ENCODE measurements around the gene PLXND1. TPM values are rescaled to one million over a fixed set of nuclear protein-coding genes. Genes with fewer than 3 reads are reported as not detected.

Gene PLXND1
- total RNA-seq, 1 experiment from 2014 or later, result 47.3 TPM

DNA sequence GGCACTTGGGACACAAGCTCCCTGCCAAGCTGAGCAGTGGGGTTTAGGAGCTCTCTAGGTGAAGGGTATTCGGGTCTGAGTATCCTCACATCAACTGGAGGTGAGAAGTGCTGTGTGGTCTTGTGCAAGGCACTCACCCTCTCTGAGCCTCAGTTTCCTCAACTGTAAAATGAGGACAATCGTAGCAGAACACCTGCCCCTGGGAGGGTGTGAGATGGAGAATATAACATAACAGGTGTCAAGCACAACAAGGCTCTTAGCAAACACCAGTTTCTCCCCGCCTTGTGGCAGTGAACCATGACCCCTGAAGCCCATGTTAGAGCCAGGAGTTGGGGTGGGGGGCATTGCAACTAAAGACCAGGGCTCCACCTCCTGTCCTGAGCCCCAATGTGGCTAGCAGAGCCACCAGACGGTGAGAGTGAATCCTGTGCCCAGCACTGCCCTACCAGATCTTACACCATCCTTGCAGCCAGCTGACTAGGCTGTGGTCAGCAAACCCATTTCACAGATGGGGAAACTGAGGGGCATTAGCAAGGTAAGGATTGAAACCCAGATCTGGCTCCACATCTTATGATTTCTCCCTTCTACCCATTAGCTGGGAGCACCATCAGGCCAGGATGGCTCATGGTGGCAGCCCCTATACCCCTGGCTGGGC, 2.6 kb upstream of the PLXND1 start:
- Histone ChIP-seq H3K36me3 (ENCODE audit: control insufficient read depth in 1 of 2, insufficient read depth in 2 of 2, low read length in 2 of 2) (no peaks in the 10 kb centered on the region), H3K27me3 (ENCODE audit: insufficient read depth, low read length) (no peaks in the 10 kb centered on the region), H3K4me3 (replicated peaks in 1 of 2; ENCODE audit: low read depth in 1 of 2, low read length in 2 of 2) (no peak overlapping the region), H3K9ac (ENCODE audit: low read length) (no peak overlapping the region), H3K27ac (ENCODE audit: low read depth, low read length) (no peak overlapping the region), H3K9me3 (ENCODE audit: control insufficient read depth in 1 of 2, insufficient read depth in 1 of 2, low read depth in 1 of 2, low read length in 2 of 2) (no peaks in the 10 kb centered on the region), H3K9me2 (ENCODE audit: insufficient read depth) (no peaks in the 10 kb centered on the region), H2AFZ (ENCODE audit: low read depth, low read length, poor library complexity, severe bottlenecking) (no peak overlapping the region), H3K4me2 (ENCODE audit: low read length) (no peak overlapping the region), H4K20me1 (ENCODE audit: insufficient read depth) (no peaks in the 10 kb centered on the region), H3K4me1 (ENCODE audit: control insufficient read depth in 1 of 2, insufficient read depth in 2 of 2, low read length in 2 of 2) (peaks cover 5 to 51% of the 10 kb centered on the region in 2 experiments; a peak in 3 of 4 replicates), H3K79me2 (ENCODE audit: insufficient read depth, low read length) (peaks cover 15% of the 10 kb centered on the region; the same call in 1 of the 2 replicates)
- RAD21 ChIA-PET (ENCODE audit: low non-redundant PET in 1 of 2, low total read pairs in 2 of 2, uncharacterized antibody in 2 of 2, unreplicated experiment in 2 of 2), result interaction anchor here in 1 of 2 experiments (0.8 kb wide), 1 partner anchor 226 kb away, joined by 3 read pairs; no protein-coding TSS in a partner anchor
- DNase-seq (ENCODE audit: low read depth, low spot score) (no peak), ATAC-seq (no peak)
- intact Hi-C loops (cut with micrococcal nuclease), result loop anchor here (5.0 kb wide), 1 partner anchor 117 kb away; no protein-coding TSS in a partner anchor
- BruUV-seq (replicated peaks), result no TSS peak
- TF ChIP-seq CEBPB (IDR thresholded peaks at IDR 0.05; ENCODE audit: low read depth) (no peak), ELF1 (IDR thresholded peaks at IDR 0.05; ENCODE audit: borderline replicate concordance, low read depth) (no peak), ZNF274 (IDR thresholded peaks at IDR 0.05; ENCODE audit: low read depth, low read length) (no peak), CBX3 (IDR thresholded peaks at IDR 0.05; ENCODE audit: low read depth) (no peak)
- POLR2A ChIA-PET, result no interaction called here
- CTCF ChIA-PET, result interaction anchor here (1.0 kb wide), 1 partner anchor 119 kb away, joined by 3 read pairs; no protein-coding TSS in a partner anchor

DNA sequence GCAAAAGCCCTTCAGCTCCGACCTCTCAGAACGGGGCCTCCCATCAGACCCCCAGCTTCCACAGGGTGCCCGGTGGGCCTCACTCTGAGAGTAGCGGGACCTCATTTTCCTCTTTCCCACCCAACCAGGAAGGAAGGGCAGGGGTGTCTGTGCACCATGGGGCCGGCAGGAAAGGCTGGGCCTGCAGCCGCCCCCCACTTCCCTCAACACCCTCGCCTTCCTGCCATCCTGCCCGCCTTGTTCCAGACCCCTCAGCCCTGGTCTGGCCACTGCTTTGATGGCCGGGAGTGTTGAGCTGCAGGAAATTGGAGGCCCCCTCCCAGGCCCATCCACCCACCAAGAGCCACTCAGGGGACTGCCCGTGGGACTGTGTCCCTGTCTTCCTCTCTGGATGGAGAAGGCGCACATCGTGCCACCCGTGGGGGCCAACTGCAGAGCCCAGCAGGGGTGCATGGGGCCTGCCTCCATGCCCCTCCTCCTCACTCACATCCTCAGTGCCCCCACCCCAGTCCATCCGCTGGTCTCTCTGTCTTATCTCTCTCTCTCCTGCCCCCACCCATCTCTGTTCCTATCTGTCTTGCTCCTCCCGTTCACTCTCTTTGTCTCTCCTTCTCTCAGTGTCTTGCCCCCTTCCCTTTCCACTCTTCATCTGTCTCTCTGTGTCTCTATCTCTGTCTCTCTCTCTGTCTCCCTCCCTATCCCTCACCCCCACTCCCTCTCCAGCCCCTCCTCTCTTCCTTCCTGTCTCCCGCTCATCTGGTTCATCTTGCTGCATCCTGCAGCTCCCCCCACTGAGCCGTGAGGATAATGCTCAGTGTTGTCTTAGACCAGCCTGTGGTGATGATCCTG, 1.8 kb upstream of the PLXND1 start:
- Histone ChIP-seq H3K4me3 (replicated peaks in 1 of 2; ENCODE audit: low read depth in 1 of 2, low read length in 2 of 2) (no peak overlapping the region), H2AFZ (ENCODE audit: low read depth, low read length, poor library complexity, severe bottlenecking) (no peak overlapping the region), H3K9ac (ENCODE audit: low read length) (no peak overlapping the region), H3K9me2 (ENCODE audit: insufficient read depth) (no peaks in the 10 kb centered on the region), H3K4me1 (ENCODE audit: control insufficient read depth in 1 of 2, insufficient read depth in 2 of 2, low read length in 2 of 2) (peaks cover 10 to 59% of the 10 kb centered on the region in 2 experiments), H3K27ac (ENCODE audit: low read depth, low read length) (no peak overlapping the region), H3K36me3 (ENCODE audit: control insufficient read depth in 1 of 2, insufficient read depth in 2 of 2, low read length in 2 of 2) (no peaks in the 10 kb centered on the region), H3K4me2 (ENCODE audit: low read length) (no peak overlapping the region), H3K79me2 (ENCODE audit: insufficient read depth, low read length) (peaks cover 22% of the 10 kb centered on the region; the same call in 1 of the 2 replicates), H4K20me1 (ENCODE audit: insufficient read depth) (no peaks in the 10 kb centered on the region), H3K9me3 (ENCODE audit: control insufficient read depth in 1 of 2, insufficient read depth in 1 of 2, low read depth in 1 of 2, low read length in 2 of 2) (no peaks in the 10 kb centered on the region), H3K27me3 (ENCODE audit: insufficient read depth, low read length) (no peaks in the 10 kb centered on the region)
- ChIA-PET POLR2A (no interaction called here), RAD21 (ENCODE audit: low non-redundant PET in 1 of 2, low total read pairs in 2 of 2, uncharacterized antibody in 2 of 2, unreplicated experiment in 2 of 2) (interaction anchor here in 1 of 2 experiments (0.8 kb wide), 1 partner anchor 225 kb away, joined by 3 read pairs; no protein-coding TSS in a partner anchor), CTCF (interaction anchor here (1.0 kb wide), 1 partner anchor 118 kb away, joined by 3 read pairs; no protein-coding TSS in a partner anchor)
- DNase-seq (ENCODE audit: low read depth, low spot score), result no peak
- peak; percentile 30 for ATAC-seq
- intact Hi-C loops (cut with micrococcal nuclease), result loop anchor here (5.0 kb wide), 1 partner anchor 116 kb away; no protein-coding TSS in a partner anchor
- no TSS peak for BruUV-seq (replicated peaks)
- TF ChIP-seq EGR1 (IDR thresholded peaks at IDR 0.05; ENCODE audit: low read depth), result no peak
- TF ChIP-seq TCF7L2 (IDR thresholded peaks at IDR 0.05; ENCODE audit: borderline replicate concordance, extremely low read depth, insufficient read depth, insufficient read length), result no peak
- TF ChIP-seq, protein P1, sequence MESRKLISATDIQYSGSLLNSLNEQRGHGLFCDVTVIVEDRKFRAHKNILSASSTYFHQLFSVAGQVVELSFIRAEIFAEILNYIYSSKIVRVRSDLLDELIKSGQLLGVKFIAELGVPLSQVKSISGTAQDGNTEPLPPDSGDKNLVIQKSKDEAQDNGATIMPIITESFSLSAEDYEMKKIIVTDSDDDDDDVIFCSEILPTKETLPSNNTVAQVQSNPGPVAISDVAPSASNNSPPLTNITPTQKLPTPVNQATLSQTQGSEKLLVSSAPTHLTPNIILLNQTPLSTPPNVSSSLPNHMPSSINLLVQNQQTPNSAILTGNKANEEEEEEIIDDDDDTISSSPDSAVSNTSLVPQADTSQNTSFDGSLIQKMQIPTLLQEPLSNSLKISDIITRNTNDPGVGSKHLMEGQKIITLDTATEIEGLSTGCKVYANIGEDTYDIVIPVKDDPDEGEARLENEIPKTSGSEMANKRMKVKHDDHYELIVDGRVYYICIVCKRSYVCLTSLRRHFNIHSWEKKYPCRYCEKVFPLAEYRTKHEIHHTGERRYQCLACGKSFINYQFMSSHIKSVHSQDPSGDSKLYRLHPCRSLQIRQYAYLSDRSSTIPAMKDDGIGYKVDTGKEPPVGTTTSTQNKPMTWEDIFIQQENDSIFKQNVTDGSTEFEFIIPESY (IDR thresholded peaks at IDR 0.05; ENCODE audit: extremely low read depth, insufficient replicate concordance, low read length), result no peak
- no peak for TF ChIP-seq ZNF274 (IDR thresholded peaks at IDR 0.05; ENCODE audit: low read depth, low read length)
- no peak for TF ChIP-seq SRF (IDR thresholded peaks at IDR 0.05; ENCODE audit: low read depth)
- TF ChIP-seq ELF1 (IDR thresholded peaks at IDR 0.05; ENCODE audit: borderline replicate concordance, low read depth), result no peak

All from HCT116 (cell line).